Central memory CD8-positive, alpha-beta T cell (primary cell): Measurements from ENCODE around the gene ACTR8.
A peak's percentile ranks its signal among the peaks of the same experiment; 100 is the strongest.

Experiments
- ATAC-seq: fragments of 150-1000 bp; cut with Tn5 transposase; replicated peaks from 2 replicates; pipeline ENCODE4 v1.10.0; 2022; ENCODE audit warnings: mild to moderate bottlenecking, moderate FRiP score, moderate number of reproducible peaks; ENCODE audit not compliant: poor library complexity, severe bottlenecking; ENCODE audit errors: extremely low read depth
- DNase-seq, 2 donors: peaks; one replicate each; pipeline ENCODE4 v3.0.0; 2021; ENCODE audit warnings: low spot score in 2 of 2
- H3K27ac Mint-ChIP-seq: one replicate; pipeline ENCODE4 v1.8.0; 2022; ENCODE audit warnings: low read depth, mild to moderate bottlenecking, moderate library complexity, mixed read lengths
- H3K27me3 Mint-ChIP-seq: one replicate; pipeline ENCODE4 v1.8.0; 2022; ENCODE audit warnings: mixed read lengths
- H3K36me3 Mint-ChIP-seq: one replicate; pipeline ENCODE4 v1.8.0; 2022; ENCODE audit warnings: mild to moderate bottlenecking, moderate library complexity, mixed read lengths; ENCODE audit not compliant: insufficient read depth
- H3K4me1 Mint-ChIP-seq: one replicate; pipeline ENCODE4 v1.8.0; 2022; ENCODE audit warnings: mixed read lengths
- H3K4me3 Mint-ChIP-seq: one replicate; pipeline ENCODE4 v1.8.0; 2022; ENCODE audit warnings: mild to moderate bottlenecking, moderate library complexity, mixed read lengths
- H3K9me3 Mint-ChIP-seq: one replicate; pipeline ENCODE4 v1.8.0; 2022; ENCODE audit warnings: mixed read lengths

Gene ACTR8

DNA sequence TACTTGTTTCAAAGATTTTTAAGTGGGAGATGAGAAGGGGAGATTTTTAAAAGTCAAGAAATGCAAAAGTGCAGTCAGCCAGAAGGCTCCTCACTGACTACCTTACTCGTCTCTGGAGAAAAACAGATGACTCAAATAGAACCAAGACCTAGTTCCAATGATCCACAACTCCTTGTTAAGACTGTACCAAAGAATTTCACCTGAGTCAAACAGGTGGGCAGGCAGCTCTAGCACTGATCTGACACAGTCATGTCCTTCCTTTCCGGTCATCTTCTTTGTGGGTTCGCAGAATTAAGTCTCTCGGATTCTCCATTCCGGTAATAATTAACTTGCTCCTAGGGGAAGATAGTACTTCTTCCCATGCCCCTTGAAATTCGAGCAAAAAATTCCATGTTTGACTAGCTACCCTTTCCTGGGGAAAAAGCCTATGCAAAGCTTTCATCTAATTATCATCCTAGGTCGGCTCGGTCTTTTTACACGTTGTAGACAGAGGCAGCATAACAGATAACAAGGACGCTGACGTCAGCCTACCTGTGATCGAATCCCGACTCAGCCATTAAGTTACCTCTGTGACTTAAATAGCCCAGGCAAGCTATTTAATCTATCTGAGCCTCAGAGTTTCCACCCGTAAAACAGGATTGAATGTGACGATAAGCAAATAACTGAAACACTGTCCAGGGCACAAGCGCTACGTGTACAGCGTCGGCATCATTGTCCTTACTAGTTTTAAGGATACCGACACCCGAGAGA is 8.9 kb upstream of the ACTR8 start:
- ATAC-seq (peak; percentile 64), DNase-seq (peak in 1 of 2 donors; percentile 61)
- Mint-ChIP-seq H3K9me3 (no peaks in the 10 kb centered on the region), H3K36me3 (peaks cover 34% of the 10 kb centered on the region), H3K27ac (peak overlapping the region; percentile 100), H3K4me1 (peaks cover 51% of the 10 kb centered on the region), H3K4me3 (peak overlapping the region; percentile 93), H3K27me3 (no peaks in the 10 kb centered on the region)

- ATAC-seq (no peak), DNase-seq (no peak)
- H3K4me3 Mint-ChIP-seq: no peak overlapping the region
- H3K27me3 Mint-ChIP-seq: no peaks in the 10 kb centered on the region
- peaks cover 50% of the 10 kb centered on the region for H3K4me1 Mint-ChIP-seq
- no peaks in the 10 kb centered on the region for H3K9me3 Mint-ChIP-seq
- no peak overlapping the region for H3K27ac Mint-ChIP-seq
- H3K36me3 Mint-ChIP-seq: peaks cover 40% of the 10 kb centered on the region
Observed at GRCh38 chr3:53888232-53888631, 6.3 kb upstream of the ACTR8 start.

DNA sequence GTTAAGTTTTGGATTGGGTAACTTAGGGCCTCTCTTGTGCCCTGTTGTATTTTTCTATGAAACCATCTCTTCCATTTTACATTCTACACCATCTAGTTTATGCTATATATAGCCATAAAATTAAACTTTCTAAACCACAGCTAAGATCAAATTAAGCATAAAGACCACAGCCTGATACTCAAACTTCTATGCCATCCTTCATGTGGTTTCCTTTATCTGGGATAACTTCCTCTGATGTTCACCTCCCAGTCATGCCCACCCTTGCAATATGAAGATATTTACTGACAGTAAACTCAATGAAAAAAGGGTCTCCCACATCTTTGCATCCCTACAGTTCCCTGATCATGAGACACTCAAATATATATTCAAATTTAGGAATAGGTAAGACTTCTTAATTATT is 5.5 kb upstream of the ACTR8 start:
- Mint-ChIP-seq H3K36me3 (peaks cover 43% of the 10 kb centered on the region), H3K4me1 (peaks cover 47% of the 10 kb centered on the region), H3K9me3 (no peaks in the 10 kb centered on the region), H3K4me3 (peak overlapping the region; percentile 29), H3K27ac (no peak overlapping the region), H3K27me3 (no peaks in the 10 kb centered on the region)
- ATAC-seq (no peak), DNase-seq (no peak)

DNA sequence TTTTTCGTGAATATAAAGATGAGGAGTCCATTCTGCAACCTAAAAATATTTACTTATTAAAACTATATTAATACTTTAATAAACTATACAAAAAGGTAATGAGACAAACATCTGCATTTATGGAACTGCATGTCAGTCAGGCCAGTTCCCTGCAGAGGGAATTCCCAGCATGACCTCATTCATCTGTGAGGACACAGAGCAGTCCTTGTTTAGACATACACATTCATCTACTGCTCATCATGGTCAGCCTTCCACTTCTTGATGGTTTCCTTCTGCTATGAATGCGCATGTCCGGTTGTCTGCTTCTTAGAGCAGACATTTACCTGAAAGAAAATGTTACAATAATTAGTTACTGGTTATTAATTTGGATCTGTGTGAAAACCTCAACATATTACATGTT is 3.3 kb upstream of the ACTR8 start:
- ATAC-seq (no peak), DNase-seq (no peak)
- H3K4me3 Mint-ChIP-seq: no peak overlapping the region
- no peaks in the 10 kb centered on the region for H3K9me3 Mint-ChIP-seq
- H3K4me1 Mint-ChIP-seq: peaks cover 49% of the 10 kb centered on the region
- H3K36me3 Mint-ChIP-seq: peaks cover 36% of the 10 kb centered on the region
- no peak overlapping the region for H3K27ac Mint-ChIP-seq
- H3K27me3 Mint-ChIP-seq: no peaks in the 10 kb centered on the region

GRCh38 chr3:53884623-53885022 is 2.7 kb upstream of the ACTR8 start:
- ATAC-seq (no peak), DNase-seq (no peak)
- Mint-ChIP-seq H3K4me3 (no peak overlapping the region), H3K9me3 (no peaks in the 10 kb centered on the region), H3K27ac (no peak overlapping the region), H3K4me1 (peaks cover 48% of the 10 kb centered on the region), H3K27me3 (no peaks in the 10 kb centered on the region), H3K36me3 (peaks cover 42% of the 10 kb centered on the region)

DNA sequence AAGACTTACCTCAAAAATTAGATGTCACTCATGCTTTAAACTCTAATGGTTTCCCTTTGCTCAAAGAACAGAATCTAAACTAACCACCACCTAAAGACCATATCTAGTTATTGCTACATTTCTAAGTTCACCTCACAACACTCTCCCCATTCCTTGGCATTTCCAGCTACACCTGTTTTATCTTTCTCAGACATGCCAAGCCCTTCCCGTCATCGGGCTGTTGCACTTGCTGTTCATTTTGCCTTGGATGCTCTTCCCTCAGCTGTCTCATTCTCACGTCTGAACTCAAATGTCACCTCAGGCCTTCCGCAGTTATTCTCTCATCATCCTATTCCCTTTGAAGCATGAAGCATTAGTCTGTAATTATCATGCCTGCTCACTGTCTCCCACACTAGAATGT is 1.1 kb upstream of the ACTR8 start:
- peaks cover 37% of the 10 kb centered on the region for H3K4me1 Mint-ChIP-seq
- H3K27ac Mint-ChIP-seq: peak overlapping the region; percentile 96

DNA sequence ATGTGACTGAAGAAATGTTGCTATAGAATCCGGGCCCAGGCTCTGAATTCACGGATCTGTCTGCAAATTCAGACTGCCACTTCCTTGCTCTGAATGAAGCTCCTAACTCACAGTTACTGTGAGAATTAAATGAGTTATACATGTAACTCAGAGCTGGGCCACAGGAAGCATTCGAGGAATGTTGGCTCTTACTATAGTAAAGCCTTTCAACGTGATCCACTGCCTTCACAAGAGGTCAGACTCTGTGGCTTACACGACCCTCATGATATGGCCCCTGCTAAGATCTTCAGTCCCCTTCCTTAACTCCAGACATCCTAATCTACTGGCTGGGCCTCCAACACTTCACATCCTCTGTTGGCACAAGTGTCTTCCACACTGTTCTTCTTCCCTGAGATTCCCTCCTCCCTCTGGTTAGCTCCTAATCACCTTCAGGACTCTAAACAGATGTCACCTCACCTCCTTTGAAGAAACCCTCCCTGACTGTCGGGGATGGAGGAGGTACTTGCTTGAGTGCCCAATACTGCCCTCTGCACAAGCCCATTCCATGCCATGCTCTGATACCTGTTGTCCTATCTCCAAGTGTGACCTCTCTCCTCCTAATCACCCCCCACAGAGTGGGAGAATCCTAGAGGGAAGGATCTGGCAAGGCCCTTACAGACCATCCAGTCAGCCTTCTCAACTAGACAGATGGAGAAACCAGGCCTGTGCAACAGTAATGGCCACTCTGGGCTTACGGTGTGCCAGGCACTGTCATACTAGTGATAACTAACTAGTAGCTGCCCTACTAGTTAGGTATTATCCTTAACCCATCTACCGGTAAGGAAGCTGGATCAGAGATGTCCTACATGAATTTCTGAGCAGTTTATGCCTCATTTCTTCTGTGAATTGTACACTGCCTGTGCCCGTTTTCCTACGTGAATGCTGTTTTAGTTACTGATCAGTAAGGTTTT is 1.3 kb downstream of the ACTR8 start:
- H3K4me3 Mint-ChIP-seq: peak overlapping the region; percentile 90
- peak overlapping the region; percentile 96 for H3K27ac Mint-ChIP-seq
- ATAC-seq (no peak), DNase-seq (no peak)
- peaks cover 56% of the 10 kb centered on the region for H3K36me3 Mint-ChIP-seq
- H3K9me3 Mint-ChIP-seq: no peaks in the 10 kb centered on the region
- peaks cover 31% of the 10 kb centered on the region for H3K4me1 Mint-ChIP-seq
- no peaks in the 10 kb centered on the region for H3K27me3 Mint-ChIP-seq

More for the DNA sequence above, 1.1 kb upstream of the ACTR8 start:
- no peaks in the 10 kb centered on the region for H3K9me3 Mint-ChIP-seq
- peak overlapping the region; percentile 90 for H3K4me3 Mint-ChIP-seq
- H3K27me3 Mint-ChIP-seq: no peaks in the 10 kb centered on the region
- peaks cover 45% of the 10 kb centered on the region for H3K36me3 Mint-ChIP-seq
- ATAC-seq (no peak), DNase-seq (no peak)

- H3K27me3 Mint-ChIP-seq: no peaks in the 10 kb centered on the region
- no peak overlapping the region for H3K4me3 Mint-ChIP-seq
- H3K36me3 Mint-ChIP-seq: peaks cover 34% of the 10 kb centered on the region
- no peak overlapping the region for H3K27ac Mint-ChIP-seq
- H3K9me3 Mint-ChIP-seq: no peaks in the 10 kb centered on the region
- ATAC-seq (no peak), DNase-seq (no peak)
- H3K4me1 Mint-ChIP-seq: peaks cover 16% of the 10 kb centered on the region
Observed at GRCh38 chr3:53865732-53866499, 16.0 kb downstream of the ACTR8 start.

DNA sequence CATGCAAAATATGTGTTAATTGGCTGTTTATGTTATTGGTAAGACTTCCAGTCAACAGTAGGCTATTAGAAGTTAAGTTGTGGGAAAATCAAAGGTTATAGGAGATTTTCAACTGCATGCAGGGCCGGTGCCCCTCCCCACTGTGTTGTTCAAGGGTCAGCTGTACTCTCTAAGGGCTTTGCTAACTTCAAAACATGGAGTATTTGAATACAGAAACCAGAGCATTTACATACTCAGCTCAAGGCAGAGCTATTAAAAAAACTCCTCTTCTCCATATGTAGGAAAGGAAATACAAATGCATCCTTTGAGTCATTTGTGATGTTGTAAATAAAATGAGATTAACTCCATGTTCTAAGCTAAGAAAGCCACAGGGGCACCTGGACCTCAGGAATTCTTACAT is 18.8 kb downstream of the ACTR8 start:
- Mint-ChIP-seq H3K9me3 (no peaks in the 10 kb centered on the region), H3K27me3 (no peaks in the 10 kb centered on the region), H3K4me3 (no peak overlapping the region), H3K27ac (no peak overlapping the region), H3K36me3 (peaks cover 22% of the 10 kb centered on the region), H3K4me1 (peaks cover 4% of the 10 kb centered on the region)
- ATAC-seq: no peak
- DNase-seq: no peak

DNA sequence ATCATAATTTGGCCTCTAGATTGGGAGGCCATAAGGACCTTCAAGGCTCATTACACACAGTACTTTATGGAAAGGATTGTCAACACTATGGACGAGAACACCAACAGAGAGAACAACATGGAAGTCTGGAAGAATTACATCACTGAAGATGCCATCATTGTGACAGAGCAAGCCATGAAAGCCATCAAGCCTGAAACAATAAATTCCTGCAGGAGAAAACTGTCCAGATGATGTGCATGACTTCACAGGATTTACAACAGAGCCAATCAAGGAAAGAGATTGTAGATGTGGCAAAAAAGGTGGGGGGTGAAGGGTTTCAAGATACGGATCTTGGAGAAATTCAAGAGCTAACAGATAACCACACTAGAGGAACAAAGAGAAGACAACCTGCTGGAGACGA is 19.7 kb downstream of the ACTR8 start:
- Mint-ChIP-seq H3K36me3 (peaks cover 20% of the 10 kb centered on the region), H3K27ac (no peak overlapping the region), H3K27me3 (no peaks in the 10 kb centered on the region), H3K4me1 (no peaks in the 10 kb centered on the region), H3K9me3 (no peaks in the 10 kb centered on the region), H3K4me3 (no peak overlapping the region)
- no peak for ATAC-seq
- DNase-seq: no peak

- no peak overlapping the region for H3K27ac Mint-ChIP-seq
- H3K27me3 Mint-ChIP-seq: no peaks in the 10 kb centered on the region
- no peaks in the 10 kb centered on the region for H3K4me1 Mint-ChIP-seq
- H3K36me3 Mint-ChIP-seq: peaks cover 14% of the 10 kb centered on the region
- ATAC-seq (no peak), DNase-seq (no peak)
- H3K9me3 Mint-ChIP-seq: no peaks in the 10 kb centered on the region
- no peak overlapping the region for H3K4me3 Mint-ChIP-seq
Observed at GRCh38 chr3:53860196-53860595, 21.8 kb downstream of the ACTR8 start.

DNA sequence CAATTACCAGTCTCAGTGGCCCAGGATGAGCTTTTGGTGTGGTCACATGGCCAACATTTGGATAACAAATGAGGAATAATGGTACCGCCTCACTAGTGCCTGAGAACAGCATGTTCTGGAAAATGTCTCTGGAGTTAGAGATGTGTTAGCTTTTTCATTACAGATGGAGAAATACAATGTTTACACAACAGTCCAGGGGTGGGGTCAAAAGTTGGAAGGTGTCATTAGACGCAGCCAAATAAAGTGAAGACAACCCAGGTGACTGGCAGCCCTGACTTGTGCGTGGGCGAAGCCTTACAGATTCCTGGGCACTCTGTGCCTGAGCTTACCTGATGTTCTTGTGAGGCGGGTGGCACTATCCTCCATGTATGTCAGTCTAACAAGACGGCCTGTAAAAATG is 22.8 kb downstream of the ACTR8 start:
- no peaks in the 10 kb centered on the region for H3K4me1 Mint-ChIP-seq
- no peak overlapping the region for H3K27ac Mint-ChIP-seq
- ATAC-seq: no peak
- H3K9me3 Mint-ChIP-seq: no peaks in the 10 kb centered on the region
- peaks cover 8% of the 10 kb centered on the region for H3K36me3 Mint-ChIP-seq
- no peaks in the 10 kb centered on the region for H3K27me3 Mint-ChIP-seq
- no peak for DNase-seq
- H3K4me3 Mint-ChIP-seq: no peak overlapping the region
